SK-N-DZ (cell line): ENCODE measurements around the gene TRPM7. TPM values are rescaled to one million over a fixed set of nuclear protein-coding genes. Genes with fewer than 3 reads are reported as not detected.
"Not testable (repeated sequence)": the region's sequence is repeated elsewhere in the genome, so short reads cannot be mapped to it uniquely, and the experiment has no call there.

ENCODE experiments used
- DNase-seq: peaks from one replicate; pipeline ENCODE4 v3.0.0-alpha.2; 2015; ENCODE audit warnings: low spot score
- polyA plus RNA-seq, 2 experiments: library from polyadenylated mRNA; depleted of rRNA; stranded (reverse); fragments of >200 nt; gene quantifications; 2 replicates each; pipeline ENCODE4 v1.2.3, GENCODE V29; 2014

TRPM7 gene, protein sequence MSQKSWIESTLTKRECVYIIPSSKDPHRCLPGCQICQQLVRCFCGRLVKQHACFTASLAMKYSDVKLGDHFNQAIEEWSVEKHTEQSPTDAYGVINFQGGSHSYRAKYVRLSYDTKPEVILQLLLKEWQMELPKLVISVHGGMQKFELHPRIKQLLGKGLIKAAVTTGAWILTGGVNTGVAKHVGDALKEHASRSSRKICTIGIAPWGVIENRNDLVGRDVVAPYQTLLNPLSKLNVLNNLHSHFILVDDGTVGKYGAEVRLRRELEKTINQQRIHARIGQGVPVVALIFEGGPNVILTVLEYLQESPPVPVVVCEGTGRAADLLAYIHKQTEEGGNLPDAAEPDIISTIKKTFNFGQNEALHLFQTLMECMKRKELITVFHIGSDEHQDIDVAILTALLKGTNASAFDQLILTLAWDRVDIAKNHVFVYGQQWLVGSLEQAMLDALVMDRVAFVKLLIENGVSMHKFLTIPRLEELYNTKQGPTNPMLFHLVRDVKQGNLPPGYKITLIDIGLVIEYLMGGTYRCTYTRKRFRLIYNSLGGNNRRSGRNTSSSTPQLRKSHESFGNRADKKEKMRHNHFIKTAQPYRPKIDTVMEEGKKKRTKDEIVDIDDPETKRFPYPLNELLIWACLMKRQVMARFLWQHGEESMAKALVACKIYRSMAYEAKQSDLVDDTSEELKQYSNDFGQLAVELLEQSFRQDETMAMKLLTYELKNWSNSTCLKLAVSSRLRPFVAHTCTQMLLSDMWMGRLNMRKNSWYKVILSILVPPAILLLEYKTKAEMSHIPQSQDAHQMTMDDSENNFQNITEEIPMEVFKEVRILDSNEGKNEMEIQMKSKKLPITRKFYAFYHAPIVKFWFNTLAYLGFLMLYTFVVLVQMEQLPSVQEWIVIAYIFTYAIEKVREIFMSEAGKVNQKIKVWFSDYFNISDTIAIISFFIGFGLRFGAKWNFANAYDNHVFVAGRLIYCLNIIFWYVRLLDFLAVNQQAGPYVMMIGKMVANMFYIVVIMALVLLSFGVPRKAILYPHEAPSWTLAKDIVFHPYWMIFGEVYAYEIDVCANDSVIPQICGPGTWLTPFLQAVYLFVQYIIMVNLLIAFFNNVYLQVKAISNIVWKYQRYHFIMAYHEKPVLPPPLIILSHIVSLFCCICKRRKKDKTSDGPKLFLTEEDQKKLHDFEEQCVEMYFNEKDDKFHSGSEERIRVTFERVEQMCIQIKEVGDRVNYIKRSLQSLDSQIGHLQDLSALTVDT (N-terminal part only)
- 14.0 and 28.6 TPM in 2 replicates for polyA plus RNA-seq (2014; cell fraction: cytosol; rRNA removed)
- polyA plus RNA-seq (2014; cell fraction: nucleus; rRNA removed): 47.1 and 47.5 TPM in 2 replicates

DNA sequence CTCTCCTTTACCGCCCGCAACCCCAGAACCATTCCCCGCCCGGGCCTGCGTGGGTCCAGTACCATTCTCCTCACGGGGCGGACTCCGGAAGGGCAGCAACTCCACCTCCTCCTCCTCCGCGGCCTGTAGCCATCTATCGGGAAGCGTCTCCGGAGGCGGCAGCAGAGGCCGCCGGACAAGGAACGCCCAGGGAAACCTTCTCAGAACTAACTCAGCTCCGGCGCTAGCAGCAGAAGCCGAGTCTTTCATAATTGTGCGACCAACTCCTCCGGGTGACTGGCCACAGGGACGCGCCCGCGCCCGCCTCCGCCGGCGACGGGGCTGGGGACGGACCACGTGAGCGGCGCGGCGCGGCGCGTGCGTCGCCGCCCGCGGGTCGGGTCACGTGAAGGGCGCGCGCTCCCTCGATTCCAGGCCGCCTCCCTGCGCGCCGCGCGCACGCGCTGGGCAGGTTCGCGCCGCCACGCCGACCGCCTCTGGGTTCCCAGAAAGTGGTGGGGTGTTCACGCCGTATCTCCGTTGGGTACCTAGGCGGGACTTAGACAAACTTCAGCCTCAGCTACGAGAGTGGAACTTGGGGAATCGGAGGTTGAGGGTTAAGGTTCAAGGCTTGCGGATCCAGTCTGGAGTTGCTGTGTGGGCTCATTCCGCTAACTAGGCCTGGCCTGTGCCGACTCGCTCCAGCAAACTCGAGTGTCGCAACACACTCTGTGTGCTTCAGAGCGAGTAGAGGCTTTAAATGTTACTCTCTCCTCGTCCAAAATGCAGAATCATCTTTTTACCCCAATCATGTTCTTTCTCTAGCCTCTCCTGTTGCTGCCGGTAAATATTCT is at the start of gene TRPM7:
TSS of gene TRPM7 (minus strand) at position 329 of the 833 bp plus-strand sequence. CDS start at position 65, 264 bp downstream.
- peak; percentile 83 for DNase-seq

- DNase-seq: no peak
Observed at GRCh38 chr15:50735156-50735555, 48.6 kb upstream of the TRPM7 start.

DNA sequence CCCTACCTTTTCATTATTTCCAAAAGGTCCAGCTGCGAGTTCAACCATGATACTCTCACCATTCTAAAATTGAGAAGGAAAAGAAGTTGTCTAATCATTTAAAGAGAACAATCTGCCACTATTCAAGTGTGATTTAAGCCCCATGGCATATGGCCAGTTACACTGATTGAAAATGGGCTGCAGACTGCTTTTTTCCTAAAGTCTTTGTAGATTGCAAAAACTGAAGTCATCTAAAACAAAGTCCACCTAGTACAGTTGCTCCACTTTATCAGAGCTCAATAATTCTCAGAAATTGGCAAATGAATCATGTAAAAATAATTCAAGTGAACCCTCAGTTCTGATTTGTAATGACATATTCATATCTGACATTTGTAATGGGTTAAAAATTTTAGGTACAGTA is 39.7 kb upstream of the TRPM7 start:
- no peak for DNase-seq

- DNase-seq: no peak
Observed at GRCh38 chr15:50718700-50719125, 32.1 kb upstream of the TRPM7 start.

DNA sequence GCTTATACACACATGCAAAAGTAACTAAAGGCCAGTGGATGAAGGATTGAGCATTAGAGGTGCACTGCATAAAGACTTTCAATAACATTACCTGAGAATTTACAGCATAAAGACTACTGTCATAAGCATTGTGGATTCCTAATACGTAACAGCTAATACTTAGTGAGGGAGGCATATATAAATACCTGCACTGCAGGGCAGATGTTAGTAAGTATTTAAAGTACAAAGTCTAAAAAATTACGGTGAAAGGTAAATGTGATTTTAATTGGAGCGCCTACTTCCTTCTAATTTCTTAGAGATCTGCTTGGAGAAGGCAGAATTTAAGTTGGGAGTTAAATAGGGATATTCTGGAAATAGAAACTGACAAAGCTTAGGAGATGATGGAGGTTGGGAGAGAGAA is 25.4 kb upstream of the TRPM7 start:
- no peak for DNase-seq

DNA sequence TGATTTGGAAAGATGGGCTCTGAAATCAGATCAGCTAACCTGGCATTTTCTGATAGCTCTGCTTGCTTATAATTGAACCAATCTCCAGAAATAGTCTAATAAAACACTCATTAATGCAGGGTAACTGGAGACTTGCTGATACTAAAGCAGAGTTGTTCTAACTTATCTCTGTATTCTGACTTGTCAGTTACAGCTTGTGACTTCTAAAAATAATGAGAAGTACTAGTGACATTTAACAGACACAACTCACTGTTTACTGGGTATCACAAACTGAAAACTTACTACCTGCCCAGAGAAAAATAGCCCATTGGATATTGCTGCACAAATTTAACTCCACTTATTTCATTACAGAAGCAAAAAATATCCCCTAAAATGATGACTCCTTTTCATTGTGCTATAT is 24.0 kb upstream of the TRPM7 start:
- DNase-seq: no peak

DNA sequence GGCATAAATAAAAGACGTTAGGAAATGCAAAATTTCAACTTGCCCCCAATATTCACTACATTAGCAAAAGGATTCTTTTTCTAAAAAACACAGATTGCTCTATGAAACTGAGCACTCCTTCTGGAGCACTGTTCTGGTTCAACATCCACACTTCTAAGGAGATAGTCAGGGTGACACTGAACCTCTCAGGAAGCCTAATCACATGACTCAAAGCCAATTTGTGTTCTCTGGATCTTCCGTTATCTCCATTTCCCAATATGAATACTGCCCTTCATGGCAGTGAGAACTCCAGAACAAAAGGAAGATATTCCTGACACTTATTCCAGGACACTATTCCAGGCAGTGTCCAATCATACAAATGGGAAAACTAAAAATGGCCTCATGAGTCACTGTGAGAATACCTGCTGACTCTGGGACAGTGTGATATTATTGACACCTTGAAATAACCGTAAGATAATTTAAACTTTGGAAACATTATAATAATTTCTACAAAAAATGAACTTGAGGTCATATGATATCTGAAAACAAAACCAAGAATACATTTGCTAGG is 21.4 kb upstream of the TRPM7 start:
- DNase-seq: no peak

DNA sequence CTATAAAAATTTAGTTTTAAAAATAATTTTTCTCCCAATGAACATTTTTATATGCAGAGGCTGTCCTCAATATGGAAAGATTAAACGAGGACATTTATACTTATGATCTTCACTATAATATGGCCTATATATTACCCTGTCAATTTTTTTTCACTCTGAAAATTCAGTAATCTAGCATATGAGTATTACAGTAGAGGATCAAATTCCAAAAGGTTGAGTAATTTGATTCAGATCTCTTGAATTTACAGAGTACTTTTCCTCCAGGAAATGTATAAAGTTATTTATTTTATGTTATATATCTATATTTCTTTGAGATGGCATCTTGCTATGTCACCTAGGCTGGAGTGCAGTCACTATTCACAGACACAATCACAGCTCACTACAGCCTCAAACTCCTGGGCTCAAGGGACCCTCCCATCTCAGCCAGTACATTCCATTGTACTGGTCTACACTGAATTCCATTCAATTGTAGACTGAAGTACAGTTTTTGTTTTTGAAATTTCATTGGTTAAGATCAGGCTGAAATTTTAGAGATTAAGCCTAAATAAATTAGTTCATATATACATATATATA is 16.3 kb upstream of the TRPM7 start:
- DNase-seq: no peak

- no peak for DNase-seq
Observed at GRCh38 chr15:50698101-50698500, 11.5 kb upstream of the TRPM7 start.

GRCh38 chr15:50697109-50697797 is 10.7 kb upstream of the TRPM7 start:
- no peak for DNase-seq

DNA sequence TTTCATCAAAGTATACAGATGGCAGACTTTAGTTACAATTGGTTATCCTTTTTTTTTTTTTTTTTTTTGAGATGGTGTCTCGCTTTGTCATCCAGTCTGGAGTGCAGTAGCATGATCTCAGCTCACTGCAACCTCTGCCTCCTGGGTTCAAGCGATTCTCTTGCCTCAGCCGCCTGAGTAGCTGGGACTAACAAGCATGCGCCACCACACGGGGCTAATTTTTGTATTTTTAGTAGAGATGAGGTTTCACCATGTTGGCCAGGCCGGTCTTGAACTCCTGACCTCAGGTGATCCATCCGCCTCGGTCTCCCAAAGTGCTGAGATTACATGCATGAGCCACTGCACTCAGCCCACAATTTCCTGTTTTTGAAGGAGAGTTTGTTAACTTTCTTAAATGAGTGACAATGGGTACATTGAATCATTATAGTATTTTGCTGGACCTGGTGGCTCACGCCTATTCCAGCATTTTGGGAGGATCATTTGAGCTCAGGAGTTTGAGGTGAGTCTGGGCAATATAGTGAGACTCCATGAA is 8.1 kb upstream of the TRPM7 start:
- DNase-seq: not testable (repeated sequence)

DNA sequence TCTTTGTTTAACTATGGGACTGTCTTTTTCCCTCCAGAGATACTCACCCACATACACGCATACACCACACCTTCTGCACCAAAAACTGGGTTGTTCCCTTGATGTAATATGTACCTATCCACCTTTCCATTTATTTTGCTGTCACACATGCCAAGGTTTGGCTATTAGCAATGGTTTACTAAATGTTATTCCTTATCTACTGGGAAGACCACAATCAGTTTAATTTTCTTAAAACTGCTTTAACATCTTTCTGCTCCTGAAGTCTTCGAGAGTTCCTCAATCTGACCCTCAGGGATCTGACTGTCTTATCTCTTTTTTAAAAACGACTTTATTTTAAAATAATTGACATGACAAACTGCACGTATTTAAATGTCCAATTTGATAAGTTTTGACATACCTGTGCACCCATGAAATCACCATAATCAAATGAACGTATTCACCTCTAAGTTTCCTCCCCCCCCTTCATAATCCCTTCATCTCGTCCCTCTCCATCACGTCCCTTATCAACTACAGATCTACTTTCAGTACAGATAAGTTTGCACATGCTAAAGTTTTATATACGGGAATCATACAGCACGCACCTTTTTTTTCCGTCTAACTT is 805 bp upstream of the TRPM7 start:
- DNase-seq: no peak

- DNase-seq: peak; percentile 65
Observed at GRCh38 chr15:50685976-50686468, 575 bp downstream of the TRPM7 start.

GRCh38 chr15:50685191-50685975 is 1.2 kb downstream of the TRPM7 start:
- peak; percentile 5 for DNase-seq

GRCh38 chr15:50681467-50681866 is 5.1 kb downstream of the TRPM7 start:
- DNase-seq: no peak

DNA sequence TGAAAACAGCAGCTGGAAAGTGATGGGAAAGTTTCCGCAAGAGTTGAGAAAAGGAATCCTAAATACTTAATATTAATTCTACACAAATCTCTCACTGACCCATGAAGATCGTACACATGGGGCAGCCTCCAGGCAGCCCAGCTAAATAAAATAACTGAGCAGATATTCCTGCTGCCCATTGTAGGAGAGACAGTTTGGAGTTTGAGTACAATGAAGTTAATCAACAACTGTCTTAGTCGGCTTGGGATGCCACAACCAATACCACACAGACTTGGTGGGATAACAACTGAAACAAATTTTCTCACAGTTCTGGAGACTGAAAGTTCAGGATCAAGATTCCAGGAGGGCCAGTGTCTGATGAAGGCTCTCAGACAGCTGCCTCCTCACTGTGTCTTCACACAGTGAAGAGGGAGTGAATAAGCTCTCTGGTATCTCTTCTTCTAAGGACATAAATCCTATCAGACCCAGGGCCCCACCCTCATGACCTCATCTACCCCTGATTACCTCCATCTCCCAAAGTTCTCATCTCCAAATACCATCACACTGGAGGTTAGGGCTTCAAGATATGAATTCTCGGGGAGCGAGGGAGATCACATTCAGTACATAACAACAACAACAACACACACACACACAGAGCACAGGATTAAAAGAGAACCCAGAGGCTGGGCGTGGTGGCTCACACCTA is 9.7 kb downstream of the TRPM7 start:
- DNase-seq: no peak

- DNase-seq: peak; percentile 21
Observed at GRCh38 chr15:50675535-50676144, 11.0 kb downstream of the TRPM7 start.
